ENCODE data around the gene LEKR1.
"Not testable (repeated sequence)": the region's sequence is repeated elsewhere in the genome, so short reads cannot be mapped to it uniquely, and the experiment has no call there.

LEKR1 gene

GRCh38 chr3:156963096-156963495, 136.9 kb downstream of the LEKR1 start:
- no peak overlapping the region for H2AFZ ChIP-seq (ENCODE audit: low read depth, low read length)
- H3K27me3 ChIP-seq (ENCODE audit: insufficient read depth, low read length), result no peaks in the 10 kb centered on the region
- H3K36me3 ChIP-seq (ENCODE audit: insufficient read depth, low read length), result no peaks in the 10 kb centered on the region
- no peaks in the 10 kb centered on the region for H3K4me1 ChIP-seq (ENCODE audit: insufficient read depth, low read length)
- H3K4me3 ChIP-seq (ENCODE audit: low read length), result no peak overlapping the region
- no peaks in the 10 kb centered on the region for H3K9me3 ChIP-seq (ENCODE audit: low read length)

- Histone ChIP-seq H3K9me3 (ENCODE audit: low read length) (no peaks in the 10 kb centered on the region), H3K27me3 (ENCODE audit: insufficient read depth, low read length) (no peaks in the 10 kb centered on the region), H3K4me1 (ENCODE audit: insufficient read depth, low read length) (no peaks in the 10 kb centered on the region), H3K4me3 (ENCODE audit: low read length) (no peak overlapping the region), H2AFZ (ENCODE audit: low read depth, low read length) (no peak overlapping the region), H3K36me3 (ENCODE audit: insufficient read depth, low read length) (no peaks in the 10 kb centered on the region)
Measured at GRCh38 chr3:156964577-156964976, 138.4 kb downstream of the LEKR1 start.

DNA sequence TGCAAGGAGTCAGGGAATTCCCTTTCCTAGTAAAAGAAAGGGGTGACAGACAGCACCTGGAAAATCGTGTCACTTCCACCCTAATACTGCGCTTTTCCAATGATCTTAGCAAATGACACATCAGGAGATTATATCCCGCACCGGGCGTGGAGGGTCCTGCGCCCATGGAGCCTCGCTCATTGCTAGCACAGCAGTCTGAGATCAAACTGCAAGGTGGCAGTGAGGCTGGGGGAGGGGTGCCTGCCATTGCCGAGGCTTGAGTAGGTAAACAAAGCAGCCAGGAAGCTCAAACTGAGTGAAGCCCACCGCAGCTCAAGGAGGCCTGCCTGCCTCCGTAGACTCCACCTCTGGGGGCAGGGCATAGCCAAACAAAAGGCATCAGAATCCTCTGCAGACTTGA, 140.2 kb downstream of the LEKR1 start:
- not testable (repeated sequence) for H3K4me3 ChIP-seq (ENCODE audit: low read length); H3K27me3 ChIP-seq (ENCODE audit: insufficient read depth, low read length); H3K4me1 ChIP-seq (ENCODE audit: insufficient read depth, low read length)

DNA sequence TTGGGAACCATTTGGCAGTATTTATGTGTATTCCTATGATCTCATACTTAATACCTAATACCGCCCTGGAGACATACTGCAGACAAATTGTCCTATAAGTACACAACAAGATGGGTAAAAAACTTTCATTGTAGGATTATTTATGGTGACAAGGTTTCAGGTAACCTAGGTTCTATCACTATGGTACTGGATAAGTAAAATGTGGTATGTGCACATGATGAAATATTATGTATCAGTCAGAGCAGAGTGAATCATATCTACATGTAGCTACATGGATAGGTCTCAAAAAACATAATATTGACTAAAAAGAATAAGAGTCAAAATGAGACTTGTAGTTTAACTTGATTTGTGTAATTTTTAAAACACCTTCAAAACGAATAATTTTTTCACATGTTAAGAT, 147.8 kb downstream of the LEKR1 start:
- no peak overlapping the region for H2AFZ ChIP-seq (ENCODE audit: low read depth, low read length)
- H3K9me3 ChIP-seq (ENCODE audit: low read length), result no peaks in the 10 kb centered on the region
- no peaks in the 10 kb centered on the region for H3K36me3 ChIP-seq (ENCODE audit: insufficient read depth, low read length)
- no peaks in the 10 kb centered on the region for H3K27me3 ChIP-seq (ENCODE audit: insufficient read depth, low read length)
- no peak overlapping the region for H3K4me3 ChIP-seq (ENCODE audit: low read length)
- H3K4me1 ChIP-seq (ENCODE audit: insufficient read depth, low read length), result no peaks in the 10 kb centered on the region

More for the DNA sequence above, 140.2 kb downstream of the LEKR1 start:
- not testable (repeated sequence) for H2AFZ ChIP-seq (ENCODE audit: low read depth, low read length); H3K36me3 ChIP-seq (ENCODE audit: insufficient read depth, low read length); H3K9me3 ChIP-seq (ENCODE audit: low read length)

DNA sequence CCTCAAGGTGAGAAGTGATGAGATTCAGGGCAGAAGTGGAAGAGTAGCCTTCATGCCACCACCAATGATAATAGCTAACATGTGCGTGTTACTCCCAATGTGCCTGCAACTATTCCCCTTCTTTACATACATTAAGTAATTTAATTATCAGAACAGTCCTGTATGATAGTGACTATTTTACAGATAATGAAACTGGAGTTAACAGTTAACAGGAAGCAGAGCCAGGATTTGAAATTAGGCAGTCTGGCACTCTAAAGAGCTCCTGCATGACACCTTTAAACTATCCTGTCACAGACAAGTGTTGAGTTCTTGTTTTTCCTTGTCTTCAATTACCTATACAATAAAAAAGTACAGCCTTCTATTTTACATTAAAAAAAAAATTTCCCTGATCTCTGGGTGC, 148.8 kb downstream of the LEKR1 start:
- H3K4me1 ChIP-seq (ENCODE audit: insufficient read depth, low read length), result no peaks in the 10 kb centered on the region
- no peaks in the 10 kb centered on the region for H3K27me3 ChIP-seq (ENCODE audit: insufficient read depth, low read length)
- no peaks in the 10 kb centered on the region for H3K9me3 ChIP-seq (ENCODE audit: low read length)
- H3K36me3 ChIP-seq (ENCODE audit: insufficient read depth, low read length), result no peaks in the 10 kb centered on the region
- no peak overlapping the region for H2AFZ ChIP-seq (ENCODE audit: low read depth, low read length)
- no peak overlapping the region for H3K4me3 ChIP-seq (ENCODE audit: low read length)

DNA sequence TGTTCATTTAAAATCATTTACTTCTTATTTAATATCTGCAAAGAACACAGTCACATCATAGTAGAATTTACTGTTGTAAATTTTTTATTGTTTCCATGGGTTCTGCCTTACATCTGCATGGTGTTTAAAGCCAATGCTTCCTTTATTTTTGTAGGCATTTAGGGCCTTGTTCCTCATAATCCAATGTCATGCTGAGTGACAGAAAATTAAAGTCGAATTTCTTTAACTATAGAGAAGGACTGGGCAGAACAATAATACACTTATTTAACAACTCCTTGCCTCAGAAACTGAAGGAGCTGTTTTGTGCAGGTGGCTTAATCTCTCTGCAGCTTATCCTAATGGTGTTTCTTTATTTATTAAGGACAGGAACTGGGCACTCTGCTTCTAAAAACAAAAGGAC, 149.6 kb downstream of the LEKR1 start:
- Histone ChIP-seq H3K4me1 (ENCODE audit: insufficient read depth, low read length) (no peaks in the 10 kb centered on the region), H3K36me3 (ENCODE audit: insufficient read depth, low read length) (no peaks in the 10 kb centered on the region), H3K4me3 (ENCODE audit: low read length) (no peak overlapping the region), H3K27me3 (ENCODE audit: insufficient read depth, low read length) (no peaks in the 10 kb centered on the region), H2AFZ (ENCODE audit: low read depth, low read length) (no peak overlapping the region), H3K9me3 (ENCODE audit: low read length) (no peaks in the 10 kb centered on the region)

DNA sequence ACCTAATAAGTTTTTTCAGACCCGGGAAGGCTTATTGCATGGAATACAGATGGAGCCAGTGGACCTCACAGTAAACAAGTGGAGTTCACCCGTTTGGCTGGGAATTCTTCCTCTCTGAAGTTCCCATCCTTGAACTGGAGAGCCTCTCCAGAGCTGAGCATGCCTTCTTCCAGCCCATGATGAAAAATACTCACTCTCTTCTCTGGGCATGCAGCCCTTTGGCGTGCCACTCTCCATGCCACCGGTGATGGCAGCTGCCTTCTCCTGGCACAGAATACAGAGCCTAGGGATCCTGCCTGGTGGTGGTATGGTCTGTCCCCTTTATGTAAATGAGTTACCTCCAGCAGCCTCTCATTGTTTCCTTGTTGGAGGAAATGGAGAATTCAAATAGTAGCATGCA, 150.8 kb downstream of the LEKR1 start:
- no peaks in the 10 kb centered on the region for H3K27me3 ChIP-seq (ENCODE audit: insufficient read depth, low read length)
- no peaks in the 10 kb centered on the region for H3K9me3 ChIP-seq (ENCODE audit: low read length)
- no peaks in the 10 kb centered on the region for H3K36me3 ChIP-seq (ENCODE audit: insufficient read depth, low read length)

DNA sequence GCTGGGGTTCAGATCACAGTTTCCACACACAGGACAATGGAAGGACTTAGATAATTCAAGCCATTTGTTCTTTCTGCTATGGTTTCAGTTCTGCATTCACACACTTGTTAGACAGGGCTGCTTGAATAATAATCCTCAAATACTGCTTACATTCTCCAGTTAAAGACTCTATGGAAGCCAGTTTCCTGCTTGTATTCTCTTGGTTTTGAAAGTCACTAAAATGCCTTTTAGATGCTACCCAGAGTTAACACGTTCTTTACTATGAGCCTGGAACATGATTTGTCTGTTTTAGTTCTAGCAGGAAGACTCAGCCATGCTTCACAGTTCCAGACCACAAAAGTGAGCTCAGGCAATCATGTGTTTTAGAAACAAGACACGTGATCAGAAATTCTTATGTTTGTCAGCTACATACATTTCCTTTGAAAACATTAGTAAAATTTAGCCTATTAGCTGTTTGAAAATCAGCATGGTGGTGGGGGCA, 152.4 kb downstream of the LEKR1 start:
- Histone ChIP-seq H2AFZ (ENCODE audit: low read depth, low read length) (no peak overlapping the region), H3K36me3 (ENCODE audit: insufficient read depth, low read length) (no peaks in the 10 kb centered on the region), H3K4me1 (ENCODE audit: insufficient read depth, low read length) (no peaks in the 10 kb centered on the region), H3K9me3 (ENCODE audit: low read length) (no peaks in the 10 kb centered on the region), H3K4me3 (ENCODE audit: low read length) (no peak overlapping the region), H3K27me3 (ENCODE audit: insufficient read depth, low read length) (no peaks in the 10 kb centered on the region)

More for the DNA sequence above, 150.8 kb downstream of the LEKR1 start:
- H3K4me3 ChIP-seq (ENCODE audit: low read length), result no peak overlapping the region
- no peaks in the 10 kb centered on the region for H3K4me1 ChIP-seq (ENCODE audit: insufficient read depth, low read length)
- no peak overlapping the region for H2AFZ ChIP-seq (ENCODE audit: low read depth, low read length)

- H3K4me1 ChIP-seq (ENCODE audit: insufficient read depth, low read length), result no peaks in the 10 kb centered on the region
- H2AFZ ChIP-seq (ENCODE audit: low read depth, low read length), result no peak overlapping the region
- H3K4me3 ChIP-seq (ENCODE audit: low read length), result no peak overlapping the region
- no peaks in the 10 kb centered on the region for H3K27me3 ChIP-seq (ENCODE audit: insufficient read depth, low read length)
- no peaks in the 10 kb centered on the region for H3K9me3 ChIP-seq (ENCODE audit: low read length)
- no peaks in the 10 kb centered on the region for H3K36me3 ChIP-seq (ENCODE audit: insufficient read depth, low read length)
Measured at GRCh38 chr3:156981005-156981404, 154.9 kb downstream of the LEKR1 start.

DNA sequence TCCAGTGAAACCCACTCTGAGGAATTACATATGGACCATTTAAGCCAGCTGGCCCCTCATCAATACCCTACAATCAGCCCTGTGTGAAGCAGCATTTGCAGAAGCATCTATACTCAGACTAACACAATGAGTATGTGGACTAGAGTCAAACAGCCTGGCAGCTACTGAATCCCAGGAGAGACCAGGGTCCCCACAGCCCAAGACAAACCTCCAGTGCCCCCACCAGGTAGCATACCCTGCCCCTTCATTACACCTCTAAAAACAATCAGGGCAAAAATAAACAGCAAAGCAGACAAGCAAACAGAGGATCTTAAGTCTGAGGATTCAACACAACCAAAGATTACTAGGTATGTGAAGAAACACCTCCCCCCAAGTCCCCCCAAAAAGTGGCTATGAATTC, 157.4 kb downstream of the LEKR1 start:
- Histone ChIP-seq H3K4me3 (ENCODE audit: low read length) (no peak overlapping the region), H2AFZ (ENCODE audit: low read depth, low read length) (no peak overlapping the region), H3K9me3 (ENCODE audit: low read length) (no peaks in the 10 kb centered on the region), H3K27me3 (ENCODE audit: insufficient read depth, low read length) (no peaks in the 10 kb centered on the region), H3K36me3 (ENCODE audit: insufficient read depth, low read length) (no peaks in the 10 kb centered on the region), H3K4me1 (ENCODE audit: insufficient read depth, low read length) (no peaks in the 10 kb centered on the region)

DNA sequence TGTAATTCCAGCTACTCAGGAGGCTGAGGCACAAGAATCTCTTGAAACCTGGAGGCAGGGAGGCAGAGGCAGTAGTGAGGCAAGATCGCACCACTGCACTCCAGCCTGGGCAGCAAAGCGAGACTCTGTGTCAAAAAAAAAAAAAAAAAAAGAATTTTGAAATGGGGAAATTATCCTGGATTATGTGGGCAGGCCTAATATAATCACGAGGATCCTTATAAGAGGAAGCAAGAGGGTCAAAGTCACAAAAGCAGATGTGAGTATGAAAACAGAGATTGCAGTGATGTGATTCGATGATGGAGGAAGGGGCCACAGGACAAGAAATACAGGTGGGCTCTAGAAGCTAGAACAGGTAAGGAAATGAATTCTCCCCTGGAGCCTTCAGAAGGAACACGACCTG, 159.6 kb downstream of the LEKR1 start:
- Histone ChIP-seq H3K36me3 (ENCODE audit: insufficient read depth, low read length) (no peaks in the 10 kb centered on the region), H3K4me3 (ENCODE audit: low read length) (no peak overlapping the region), H3K9me3 (ENCODE audit: low read length) (no peaks in the 10 kb centered on the region), H2AFZ (ENCODE audit: low read depth, low read length) (no peak overlapping the region), H3K4me1 (ENCODE audit: insufficient read depth, low read length) (no peaks in the 10 kb centered on the region), H3K27me3 (ENCODE audit: insufficient read depth, low read length) (no peaks in the 10 kb centered on the region)

- H3K36me3 ChIP-seq (ENCODE audit: insufficient read depth, low read length), result no peaks in the 10 kb centered on the region
- H3K9me3 ChIP-seq (ENCODE audit: low read length), result no peaks in the 10 kb centered on the region
- H3K27me3 ChIP-seq (ENCODE audit: insufficient read depth, low read length), result no peaks in the 10 kb centered on the region
- no peak overlapping the region for H2AFZ ChIP-seq (ENCODE audit: low read depth, low read length)
- H3K4me3 ChIP-seq (ENCODE audit: low read length), result no peak overlapping the region
- H3K4me1 ChIP-seq (ENCODE audit: insufficient read depth, low read length), result no peaks in the 10 kb centered on the region
Measured at GRCh38 chr3:156987946-156988345, 161.8 kb downstream of the LEKR1 start.

- no peaks in the 10 kb centered on the region for H3K27me3 ChIP-seq (ENCODE audit: insufficient read depth, low read length)
- H3K4me3 ChIP-seq (ENCODE audit: low read length), result no peak overlapping the region
- H2AFZ ChIP-seq (ENCODE audit: low read depth, low read length), result no peak overlapping the region
- H3K36me3 ChIP-seq (ENCODE audit: insufficient read depth, low read length), result no peaks in the 10 kb centered on the region
- no peaks in the 10 kb centered on the region for H3K4me1 ChIP-seq (ENCODE audit: insufficient read depth, low read length)
- no peaks in the 10 kb centered on the region for H3K9me3 ChIP-seq (ENCODE audit: low read length)
Measured at GRCh38 chr3:156997351-156997750, 171.2 kb downstream of the LEKR1 start.

DNA sequence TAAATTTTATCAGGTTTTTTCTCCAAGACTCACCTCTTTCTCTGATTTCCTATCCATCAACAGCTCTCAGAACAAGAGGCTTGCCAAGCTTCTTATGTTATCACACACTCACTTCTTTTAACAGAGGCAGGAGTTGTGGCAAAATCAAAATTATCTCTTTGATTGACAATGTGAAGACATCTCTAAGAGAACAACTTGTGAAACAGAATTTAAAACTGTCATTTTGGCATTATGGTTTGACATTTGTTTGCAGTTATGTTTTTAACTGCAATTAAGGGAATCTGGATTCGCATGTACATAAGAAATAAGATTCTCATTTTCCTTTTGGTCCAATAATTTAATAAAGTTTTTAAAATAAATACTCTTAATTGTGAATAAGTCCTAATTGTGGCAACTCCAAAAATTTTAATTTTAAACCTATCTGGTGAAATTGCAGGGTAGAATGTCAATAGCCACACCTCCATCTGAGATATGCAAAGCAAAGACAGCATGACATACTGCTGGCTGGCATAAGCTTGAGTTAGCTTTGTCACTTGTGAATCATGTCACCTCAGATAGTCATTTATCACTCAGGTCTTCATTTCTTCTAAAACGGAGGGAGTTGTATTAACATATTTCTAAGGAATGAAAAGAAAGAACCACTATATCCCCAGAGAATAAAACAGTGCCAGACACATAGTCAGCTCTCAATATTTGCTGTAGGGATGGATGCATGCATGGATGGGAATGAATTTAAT, 175.2 kb downstream of the LEKR1 start:
- no peak overlapping the region for H2AFZ ChIP-seq (ENCODE audit: low read depth, low read length)
- no peak overlapping the region for H3K4me3 ChIP-seq (ENCODE audit: low read length)

More for the DNA sequence above, 175.2 kb downstream of the LEKR1 start:
- Histone ChIP-seq H3K9me3 (ENCODE audit: low read length) (no peaks in the 10 kb centered on the region), H3K4me1 (ENCODE audit: insufficient read depth, low read length) (no peaks in the 10 kb centered on the region), H3K27me3 (ENCODE audit: insufficient read depth, low read length) (no peaks in the 10 kb centered on the region), H3K36me3 (ENCODE audit: insufficient read depth, low read length) (no peaks in the 10 kb centered on the region)

Data from neuron (in vitro differentiated cells).